ENCODE data around the gene MCC.

MCC gene

DNA sequence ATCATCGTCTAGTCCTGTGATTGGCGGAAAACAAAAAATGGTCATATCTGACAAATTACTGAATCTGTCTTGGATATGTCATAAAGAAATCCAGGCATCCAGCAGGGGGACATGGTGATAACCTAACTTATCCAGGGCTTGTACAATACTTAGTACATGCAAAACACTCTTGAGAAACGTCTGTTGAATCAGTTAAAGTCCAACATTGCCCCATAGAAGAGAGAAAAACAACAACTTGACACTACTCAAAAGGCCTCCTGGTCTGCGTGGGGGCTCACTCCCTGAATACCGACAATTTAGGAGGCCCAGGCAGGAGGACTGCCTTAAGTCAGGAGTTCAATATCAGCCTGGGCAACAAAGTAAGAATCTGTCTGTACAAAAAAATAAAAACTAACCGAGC, 294.1 kb downstream of the MCC start:
- no peaks in the 10 kb centered on the region for H3K36me3 ChIP-seq (replicated peaks; ENCODE audit: insufficient read depth, low read length)
- H3K4me3 ChIP-seq (ENCODE audit: low read length): no peak overlapping the region
- TF ChIP-seq EZH2 (optimal IDR thresholded peaks at IDR 0.05; ENCODE audit: low read depth, low read length) (no peak), EZH2phosphoT487 (IDR thresholded peaks at IDR 0.05; ENCODE audit: low read length) (no peak)
- TF ChIP-seq, protein P1, sequence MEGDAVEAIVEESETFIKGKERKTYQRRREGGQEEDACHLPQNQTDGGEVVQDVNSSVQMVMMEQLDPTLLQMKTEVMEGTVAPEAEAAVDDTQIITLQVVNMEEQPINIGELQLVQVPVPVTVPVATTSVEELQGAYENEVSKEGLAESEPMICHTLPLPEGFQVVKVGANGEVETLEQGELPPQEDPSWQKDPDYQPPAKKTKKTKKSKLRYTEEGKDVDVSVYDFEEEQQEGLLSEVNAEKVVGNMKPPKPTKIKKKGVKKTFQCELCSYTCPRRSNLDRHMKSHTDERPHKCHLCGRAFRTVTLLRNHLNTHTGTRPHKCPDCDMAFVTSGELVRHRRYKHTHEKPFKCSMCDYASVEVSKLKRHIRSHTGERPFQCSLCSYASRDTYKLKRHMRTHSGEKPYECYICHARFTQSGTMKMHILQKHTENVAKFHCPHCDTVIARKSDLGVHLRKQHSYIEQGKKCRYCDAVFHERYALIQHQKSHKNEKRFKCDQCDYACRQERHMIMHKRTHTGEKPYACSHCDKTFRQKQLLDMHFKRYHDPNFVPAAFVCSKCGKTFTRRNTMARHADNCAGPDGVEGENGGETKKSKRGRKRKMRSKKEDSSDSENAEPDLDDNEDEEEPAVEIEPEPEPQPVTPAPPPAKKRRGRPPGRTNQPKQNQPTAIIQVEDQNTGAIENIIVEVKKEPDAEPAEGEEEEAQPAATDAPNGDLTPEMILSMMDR (IDR thresholded peaks at IDR 0.05; ENCODE audit: low read length): no peak
- peaks cover 11% of the 10 kb centered on the region for H4K20me1 ChIP-seq (ENCODE audit: insufficient read depth, low read length)
- H3K27ac ChIP-seq (ENCODE audit: low read length): no peak overlapping the region
- no peaks in the 10 kb centered on the region for H3F3A ChIP-seq (ENCODE audit: insufficient read depth, low read length)
- H3K4me1 ChIP-seq (ENCODE audit: low read length): peaks cover 17% of the 10 kb centered on the region
- no peak overlapping the region for H2AFZ ChIP-seq (ENCODE audit: low read length)
- H3K9ac ChIP-seq (ENCODE audit: low read length): no peak overlapping the region
- peaks cover 99% of the 10 kb centered on the region for H3K79me2 ChIP-seq (ENCODE audit: low read length)
- no peaks in the 10 kb centered on the region for H3K27me3 ChIP-seq (replicated peaks; ENCODE audit: insufficient read depth, low read length)
- H3K9me2 ChIP-seq (replicated peaks; ENCODE audit: insufficient read depth, low read length): no peaks in the 10 kb centered on the region
- H3K9me3 ChIP-seq (replicated peaks; ENCODE audit: insufficient read depth, low read length): no peaks in the 10 kb centered on the region
- DNase-seq: no peak
- H3K4me2 ChIP-seq (ENCODE audit: low read depth, low read length): no peak overlapping the region

DNA sequence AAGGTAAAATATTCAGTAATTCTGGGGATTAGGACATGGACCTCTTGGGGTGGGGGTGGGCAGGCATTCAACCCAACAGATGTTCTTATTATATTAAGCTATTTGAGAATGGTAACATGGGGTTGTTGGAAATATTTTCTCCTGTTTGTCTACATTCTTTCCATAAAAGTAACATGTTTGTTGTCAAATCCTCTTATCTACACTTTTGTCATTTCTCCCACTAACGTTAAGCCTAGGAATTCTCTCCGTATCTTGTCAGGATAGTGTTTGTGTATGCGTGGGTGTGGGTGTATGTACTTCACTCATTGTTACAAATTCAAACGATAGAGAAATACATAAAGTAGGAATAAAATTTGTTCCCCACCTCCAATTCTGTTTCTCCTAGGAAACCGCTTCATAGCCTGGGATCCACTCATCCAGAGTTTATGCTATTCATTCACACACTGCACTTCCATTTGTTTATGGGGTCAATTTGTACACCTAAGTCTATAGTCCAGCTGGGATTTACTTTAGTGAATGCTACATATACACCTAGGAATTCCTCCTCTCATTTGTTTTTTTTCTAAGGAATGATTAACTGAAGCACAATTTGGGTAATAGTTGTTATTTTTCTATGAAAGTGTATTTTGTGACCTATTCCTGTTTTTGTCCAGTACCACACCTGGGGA, 294.8 kb downstream of the MCC start:
- no peaks in the 10 kb centered on the region for H3K9me3 ChIP-seq (replicated peaks; ENCODE audit: insufficient read depth, low read length)
- no peak for DNase-seq
- no peaks in the 10 kb centered on the region for H3K36me3 ChIP-seq (replicated peaks; ENCODE audit: insufficient read depth, low read length)
- peaks cover 24% of the 10 kb centered on the region for H3K4me1 ChIP-seq (ENCODE audit: low read length)
- H3F3A ChIP-seq (ENCODE audit: insufficient read depth, low read length): 0 out of 2 replicates have a peak, but pooled peaks cover 4% of the 10 kb centered on the region
- no peak overlapping the region for H3K9ac ChIP-seq (ENCODE audit: low read length)
- H2AFZ ChIP-seq (ENCODE audit: low read length): no peak overlapping the region
- no peak overlapping the region for H3K4me3 ChIP-seq (ENCODE audit: low read length)
- no peak overlapping the region for H3K27ac ChIP-seq (ENCODE audit: low read length)
- H3K9me2 ChIP-seq (replicated peaks; ENCODE audit: insufficient read depth, low read length): no peaks in the 10 kb centered on the region
- TF ChIP-seq, protein P1 (IDR thresholded peaks at IDR 0.05; ENCODE audit: low read length): no peak
- TF ChIP-seq EZH2 (optimal IDR thresholded peaks at IDR 0.05; ENCODE audit: low read depth, low read length) (no peak), EZH2phosphoT487 (IDR thresholded peaks at IDR 0.05; ENCODE audit: low read length) (no peak)
- H4K20me1 ChIP-seq (ENCODE audit: insufficient read depth, low read length): peaks cover 16% of the 10 kb centered on the region
- H3K79me2 ChIP-seq (ENCODE audit: low read length): peaks cover 99% of the 10 kb centered on the region
- no peak overlapping the region for H3K4me2 ChIP-seq (ENCODE audit: low read depth, low read length)
- H3K27me3 ChIP-seq (replicated peaks; ENCODE audit: insufficient read depth, low read length): no peaks in the 10 kb centered on the region

DNA sequence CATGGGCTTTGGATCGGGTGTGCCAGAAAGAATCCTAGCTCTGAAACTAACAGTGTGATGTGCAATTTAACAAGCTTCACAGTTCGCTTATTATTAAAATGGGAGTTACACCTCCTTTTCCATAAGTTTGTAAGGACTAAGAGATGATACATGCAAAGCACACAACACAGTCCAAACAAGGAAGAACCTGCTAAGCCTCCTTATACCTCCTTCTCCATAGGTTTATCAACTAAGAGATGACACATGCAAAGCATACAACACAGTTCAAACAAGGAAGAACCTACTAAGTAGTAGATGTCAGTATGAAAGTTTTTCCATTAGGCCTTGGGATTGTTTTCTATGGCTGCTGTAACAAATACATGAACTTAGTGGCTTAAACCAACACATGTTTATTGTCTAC, 295.7 kb downstream of the MCC start:
- no peak overlapping the region for H3K4me2 ChIP-seq (ENCODE audit: low read depth, low read length)
- H3K27me3 ChIP-seq (replicated peaks; ENCODE audit: insufficient read depth, low read length): no peaks in the 10 kb centered on the region
- no peak overlapping the region for H3K4me3 ChIP-seq (ENCODE audit: low read length)
- peaks cover 33% of the 10 kb centered on the region for H3K4me1 ChIP-seq (ENCODE audit: low read length)
- H3K9me3 ChIP-seq (replicated peaks; ENCODE audit: insufficient read depth, low read length): no peaks in the 10 kb centered on the region
- no peak overlapping the region for H3K9ac ChIP-seq (ENCODE audit: low read length)
- peaks cover 17% of the 10 kb centered on the region for H4K20me1 ChIP-seq (ENCODE audit: insufficient read depth, low read length)
- H3K9me2 ChIP-seq (replicated peaks; ENCODE audit: insufficient read depth, low read length): no peaks in the 10 kb centered on the region
- 0 out of 2 replicates have a peak, but pooled peaks cover 9% of the 10 kb centered on the region for H3F3A ChIP-seq (ENCODE audit: insufficient read depth, low read length)
- TF ChIP-seq EZH2 (optimal IDR thresholded peaks at IDR 0.05; ENCODE audit: low read depth, low read length): no peak
- TF ChIP-seq, protein P1 (IDR thresholded peaks at IDR 0.05; ENCODE audit: low read length): no peak
- no peak for TF ChIP-seq EZH2phosphoT487 (IDR thresholded peaks at IDR 0.05; ENCODE audit: low read length)
- H3K79me2 ChIP-seq (ENCODE audit: low read length): peaks cover 98% of the 10 kb centered on the region
- H3K36me3 ChIP-seq (replicated peaks; ENCODE audit: insufficient read depth, low read length): no peaks in the 10 kb centered on the region
- no peak overlapping the region for H3K27ac ChIP-seq (ENCODE audit: low read length)
- H2AFZ ChIP-seq (ENCODE audit: low read length): no peak overlapping the region
- DNase-seq: no peak

All from MM.1S (cell line).